ENCODE results near the gene HOXB4.

GRCh38 chr17:48542114-48542656 lies 36.0 kb downstream of the HOXB4 start:
- TF ChIP-seq POLR2A (IDR thresholded peaks at IDR 0.05; ENCODE audit: low read depth, low read length) (no peak; the same call in 1 of the 2 replicates), POLR2AphosphoS5 (IDR thresholded peaks at IDR 0.05; ENCODE audit: low read depth, low read length) (no peak), TAF1 (IDR thresholded peaks at IDR 0.05; ENCODE audit: borderline replicate concordance, low read depth, low read length) (no peak)
